HG03060 (cell line): ENCODE results near the gene CISD3.

Experiments
- ATAC-seq: cut with Tn5 transposase; IDR thresholded peaks from one replicate; pipeline ENCODE4 v1.9.1; 2021; ENCODE audit warnings: low read depth, moderate number of reproducible peaks; ENCODE audit not compliant: unreplicated experiment

The CISD3 gene

GRCh38 chr17:38761612-38762011, 31.5 kb downstream of the CISD3 start:
- no peak for ATAC-seq

- ATAC-seq, result no peak
Observed at GRCh38 chr17:38762231-38762630, 32.1 kb downstream of the CISD3 start.

GRCh38 chr17:38766341-38766740, 36.2 kb downstream of the CISD3 start:
- no peak for ATAC-seq

- no peak for ATAC-seq
Observed at GRCh38 chr17:38768417-38768816, 38.3 kb downstream of the CISD3 start.

- ATAC-seq, result no peak
Observed at GRCh38 chr17:38773258-38773657, 43.1 kb downstream of the CISD3 start.

- ATAC-seq, result no peak
Observed at GRCh38 chr17:38777641-38778250, 47.6 kb downstream of the CISD3 start.

- ATAC-seq, result no peak
Observed at GRCh38 chr17:38779965-38780752, 50.0 kb downstream of the CISD3 start.

- ATAC-seq, result no peak
Observed at GRCh38 chr17:38783227-38783626, 53.1 kb downstream of the CISD3 start.
